Measurements from ENCODE around the gene EPN2. TPM values are rescaled to one million over a fixed set of nuclear protein-coding genes. Genes with fewer than 3 reads are reported as not detected.

The EPN2 gene
- total RNA-seq, 2 experiments from 2014 or later = 3.2 to 4.6 TPM

DNA sequence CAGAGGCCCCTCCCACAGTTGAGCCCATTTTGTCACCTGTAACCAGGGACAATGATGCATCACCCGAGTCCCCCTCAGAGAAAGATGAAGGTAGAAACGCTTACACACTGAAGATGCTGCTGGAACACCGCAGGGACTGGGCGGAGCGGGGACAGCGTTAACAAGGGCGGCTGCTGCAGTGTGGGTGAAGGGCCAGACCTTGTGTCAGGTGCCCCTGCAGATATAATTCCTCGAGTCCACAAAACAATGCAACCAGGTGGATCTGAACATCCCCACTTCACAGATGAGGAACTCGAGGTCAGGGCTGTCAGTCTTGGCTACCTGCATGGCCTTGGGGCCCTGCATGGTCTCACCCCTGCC is 134.8 kb downstream of the EPN2 start:
- ChIA-PET POLR2A (interaction anchor here (0.5 kb wide), 1 partner anchor 357 kb away, joined by 4 read pairs; no protein-coding TSS in a partner anchor), CTCF (interaction anchor here (1.7 kb wide), 1 partner anchor 9 kb away, joined by 7 read pairs; the partner anchor contains the start of gene B9D1)
- intact Hi-C loops (cut with micrococcal nuclease) = no loop called here
- peaks cover 37% of the 10 kb centered on the region for H3K4me1 Mint-ChIP-seq (ENCODE audit: low read depth)
- no peak for DNase-seq
- H3K27ac Mint-ChIP-seq = no peak overlapping the region
- no peaks in the 10 kb centered on the region for H3K27me3 Mint-ChIP-seq
- ATAC-seq = no peak
- TF ChIP-seq, protein P1, sequence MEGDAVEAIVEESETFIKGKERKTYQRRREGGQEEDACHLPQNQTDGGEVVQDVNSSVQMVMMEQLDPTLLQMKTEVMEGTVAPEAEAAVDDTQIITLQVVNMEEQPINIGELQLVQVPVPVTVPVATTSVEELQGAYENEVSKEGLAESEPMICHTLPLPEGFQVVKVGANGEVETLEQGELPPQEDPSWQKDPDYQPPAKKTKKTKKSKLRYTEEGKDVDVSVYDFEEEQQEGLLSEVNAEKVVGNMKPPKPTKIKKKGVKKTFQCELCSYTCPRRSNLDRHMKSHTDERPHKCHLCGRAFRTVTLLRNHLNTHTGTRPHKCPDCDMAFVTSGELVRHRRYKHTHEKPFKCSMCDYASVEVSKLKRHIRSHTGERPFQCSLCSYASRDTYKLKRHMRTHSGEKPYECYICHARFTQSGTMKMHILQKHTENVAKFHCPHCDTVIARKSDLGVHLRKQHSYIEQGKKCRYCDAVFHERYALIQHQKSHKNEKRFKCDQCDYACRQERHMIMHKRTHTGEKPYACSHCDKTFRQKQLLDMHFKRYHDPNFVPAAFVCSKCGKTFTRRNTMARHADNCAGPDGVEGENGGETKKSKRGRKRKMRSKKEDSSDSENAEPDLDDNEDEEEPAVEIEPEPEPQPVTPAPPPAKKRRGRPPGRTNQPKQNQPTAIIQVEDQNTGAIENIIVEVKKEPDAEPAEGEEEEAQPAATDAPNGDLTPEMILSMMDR (IDR thresholded peaks at IDR 0.05) = no peak
- H3K9me3 Mint-ChIP-seq = no peaks in the 10 kb centered on the region
- no peaks in the 10 kb centered on the region for H3K36me3 Mint-ChIP-seq (ENCODE audit: low read depth)
- no peak overlapping the region for H3K4me3 Mint-ChIP-seq

GRCh38 chr17:19372439-19372838 is 135.3 kb downstream of the EPN2 start:
- Mint-ChIP-seq H3K27me3 (no peaks in the 10 kb centered on the region), H3K36me3 (ENCODE audit: low read depth) (no peaks in the 10 kb centered on the region), H3K27ac (no peak overlapping the region), H3K4me1 (ENCODE audit: low read depth) (peaks cover 40% of the 10 kb centered on the region), H3K9me3 (no peaks in the 10 kb centered on the region), H3K4me3 (no peak overlapping the region)
- DNase-seq (no peak), ATAC-seq (no peak)
- intact Hi-C loops (cut with micrococcal nuclease) = no loop called here
- TF ChIP-seq, protein P1 (IDR thresholded peaks at IDR 0.05) = no peak
- CTCF ChIA-PET = interaction anchor here (1.7 kb wide), 1 partner anchor 10 kb away, joined by 7 read pairs; the partner anchor contains the start of gene B9D1
- POLR2A ChIA-PET = interaction anchor here (0.5 kb wide), 1 partner anchor 357 kb away, joined by 4 read pairs; no protein-coding TSS in a partner anchor

GRCh38 chr17:19372866-19373504 is 135.8 kb downstream of the EPN2 start:
- ChIA-PET POLR2A (interaction anchor here (0.7 kb wide), 1 partner anchor 25 kb away, joined by 3 read pairs; no protein-coding TSS in a partner anchor), CTCF (interaction anchor here (1.7 kb wide), 1 partner anchor 10 kb away, joined by 7 read pairs; the partner anchor contains the start of gene B9D1)
- intact Hi-C loops (cut with micrococcal nuclease) = no loop called here
- ATAC-seq (no peak), DNase-seq (no peak)
- no peaks in the 10 kb centered on the region for H3K36me3 Mint-ChIP-seq (ENCODE audit: low read depth)
- no peak overlapping the region for H3K4me3 Mint-ChIP-seq
- no peak overlapping the region for H3K27ac Mint-ChIP-seq
- H3K27me3 Mint-ChIP-seq = no peaks in the 10 kb centered on the region
- H3K4me1 Mint-ChIP-seq (ENCODE audit: low read depth) = peaks cover 40% of the 10 kb centered on the region
- TF ChIP-seq, protein P1 (IDR thresholded peaks at IDR 0.05) = no peak
- H3K9me3 Mint-ChIP-seq = no peaks in the 10 kb centered on the region

DNA sequence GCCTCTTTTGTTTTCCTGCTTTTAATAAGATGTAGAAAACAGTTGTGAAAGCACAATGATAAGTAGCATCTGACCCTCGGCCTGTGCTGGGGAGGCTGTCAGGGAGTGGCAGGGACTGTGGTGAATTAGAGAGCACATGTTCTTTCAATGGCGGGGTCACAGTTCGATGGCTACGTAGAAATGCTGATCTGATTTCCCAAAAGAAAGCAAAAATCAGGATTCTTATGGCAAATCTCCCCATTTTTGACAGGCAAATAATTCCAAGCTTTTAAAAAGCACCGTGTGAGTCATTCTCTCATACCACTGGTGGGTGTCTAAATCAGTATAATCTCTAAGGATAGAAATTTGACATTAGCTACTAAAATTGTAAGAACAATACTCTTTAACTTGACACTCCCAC is 137.0 kb downstream of the EPN2 start:
- Mint-ChIP-seq H3K27ac (no peak overlapping the region), H3K27me3 (no peaks in the 10 kb centered on the region), H3K36me3 (ENCODE audit: low read depth) (no peaks in the 10 kb centered on the region), H3K9me3 (no peaks in the 10 kb centered on the region), H3K4me3 (no peak overlapping the region), H3K4me1 (ENCODE audit: low read depth) (peaks cover 37% of the 10 kb centered on the region)
- intact Hi-C loops (cut with micrococcal nuclease) = no loop called here
- CTCF ChIA-PET = interaction anchor here (0.8 to 2.2 kb wide), 3 partner anchors 8 to 73 kb away, joined by 3 to 28 read pairs (median 4); partner anchors contain the start of gene B9D1
- DNase-seq (no peak), ATAC-seq (no peak)
- TF ChIP-seq, protein P1 (IDR thresholded peaks at IDR 0.05) = no peak
- POLR2A ChIA-PET = no interaction called here

DNA sequence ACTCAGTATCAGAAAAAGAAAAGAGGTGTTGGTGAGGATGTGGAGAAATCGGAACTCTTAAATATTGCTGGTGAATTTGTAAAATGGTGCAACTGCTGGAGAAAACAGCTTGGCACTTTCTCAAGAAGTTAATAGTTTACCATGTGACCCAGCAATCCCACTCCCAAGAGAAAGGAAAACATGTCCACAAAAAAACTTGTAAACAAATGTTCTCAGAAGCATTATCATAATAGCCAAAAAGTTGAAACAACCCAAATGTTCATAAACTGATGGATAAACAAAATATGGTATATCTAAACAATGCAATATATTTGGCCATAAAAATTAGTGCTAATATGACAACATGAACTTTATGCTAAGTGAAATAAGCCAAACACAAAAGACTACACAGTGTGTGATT is 138.6 kb downstream of the EPN2 start:
- intact Hi-C loops (cut with micrococcal nuclease) = no loop called here
- ChIA-PET CTCF (interaction anchor here (2.2 kb wide), 1 partner anchor 12 kb away, joined by 28 read pairs; the partner anchor contains the start of gene B9D1), POLR2A (no interaction called here)
- peaks cover 29% of the 10 kb centered on the region for H3K4me1 Mint-ChIP-seq (ENCODE audit: low read depth)
- peaks cover 14% of the 10 kb centered on the region for H3K36me3 Mint-ChIP-seq (ENCODE audit: low read depth)
- TF ChIP-seq, protein P1 (IDR thresholded peaks at IDR 0.05) = no peak
- no peak for ATAC-seq
- no peak for DNase-seq
- H3K27me3 Mint-ChIP-seq = no peaks in the 10 kb centered on the region
- H3K27ac Mint-ChIP-seq = no peak overlapping the region
- H3K9me3 Mint-ChIP-seq = no peaks in the 10 kb centered on the region
- H3K4me3 Mint-ChIP-seq = no peak overlapping the region

All from activated CD8-positive, alpha-beta T cell treated with anti-CD3 and anti-CD28 coated beads for 36 hours (primary cell).